HL-60/S4 (cell line): ENCODE data around the gene CAMK1D.
"Not testable (repeated sequence)": the region's sequence is repeated elsewhere in the genome, so short reads cannot be mapped to it uniquely, and the experiment has no call there.

Source experiments
- in situ Hi-C: fragments of 300-500 bp; cut with MboI; formaldehyde crosslinking; loops from 2 replicates; pipeline ENCODE4 v1.14.3; 2022; ENCODE audit warnings: low sequenced_read_pairs

Gene CAMK1D

DNA sequence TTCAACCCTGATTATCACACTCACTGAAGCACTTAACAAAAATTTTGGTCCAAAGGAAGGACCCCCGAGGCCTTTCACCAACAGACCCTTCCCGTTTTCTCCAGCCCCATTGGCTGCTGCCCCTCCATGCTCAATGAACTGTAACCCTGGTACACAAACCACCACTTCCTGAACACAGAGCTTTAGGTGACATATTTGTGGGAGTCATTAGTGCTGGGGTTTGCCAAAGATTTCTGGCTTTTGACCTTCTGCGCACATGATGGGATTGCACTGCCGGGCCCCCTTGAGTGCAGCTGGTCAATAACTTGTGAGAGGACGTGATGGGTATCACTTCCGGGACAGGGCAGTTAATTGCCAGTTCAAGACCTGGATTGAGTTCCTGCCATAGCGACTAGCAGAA lies 9.0 kb upstream of the CAMK1D start:
- in situ Hi-C loops, result no loop called here

- in situ Hi-C loops, result no loop called here
These were observed 8.4 kb upstream of the CAMK1D start for GRCh38 chr10:12340937-12341336.

- in situ Hi-C loops, result no loop called here
These were observed 7.8 kb upstream of the CAMK1D start for GRCh38 chr10:12341526-12341925.

GRCh38 chr10:12344375-12345110 lies 4.8 kb upstream of the CAMK1D start:
- in situ Hi-C loops, result no loop called here

GRCh38 chr10:12346707-12347106 lies 2.6 kb upstream of the CAMK1D start:
- in situ Hi-C loops, result no loop called here

- in situ Hi-C loops, result no loop called here
These were observed 965 bp upstream of the CAMK1D start for GRCh38 chr10:12348294-12348869.

DNA sequence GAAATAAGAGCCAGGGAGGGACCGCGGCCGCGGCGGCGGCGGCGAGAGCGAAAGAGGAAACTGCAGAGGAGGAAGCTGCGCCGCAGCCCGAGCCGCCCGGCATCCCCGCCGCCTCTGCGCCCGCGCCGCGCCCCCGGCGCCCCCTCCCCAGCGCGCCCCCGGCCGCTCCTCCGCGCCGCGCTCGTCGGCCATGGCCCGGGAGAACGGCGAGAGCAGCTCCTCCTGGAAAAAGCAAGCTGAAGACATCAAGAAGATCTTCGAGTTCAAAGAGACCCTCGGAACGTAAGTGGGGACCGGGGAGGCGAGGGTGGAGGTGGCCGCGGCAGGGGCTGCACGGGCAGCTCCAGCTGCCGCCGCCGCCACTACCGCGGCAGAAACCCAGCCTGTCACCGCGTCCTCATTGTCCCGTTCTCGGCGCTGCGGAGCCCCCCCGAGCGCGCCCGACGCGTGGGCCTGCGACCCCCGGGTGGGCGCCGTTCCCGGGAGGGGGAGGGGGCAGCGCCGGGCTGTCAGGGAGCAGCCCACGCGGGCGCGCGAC lies 351 bp downstream of the CAMK1D start:
- in situ Hi-C loops, result no loop called here

- in situ Hi-C loops, result no loop called here
These were observed 973 bp downstream of the CAMK1D start for GRCh38 chr10:12350167-12350872.

GRCh38 chr10:12350925-12351324 lies 1.6 kb downstream of the CAMK1D start:
- in situ Hi-C loops, result no loop called here

DNA sequence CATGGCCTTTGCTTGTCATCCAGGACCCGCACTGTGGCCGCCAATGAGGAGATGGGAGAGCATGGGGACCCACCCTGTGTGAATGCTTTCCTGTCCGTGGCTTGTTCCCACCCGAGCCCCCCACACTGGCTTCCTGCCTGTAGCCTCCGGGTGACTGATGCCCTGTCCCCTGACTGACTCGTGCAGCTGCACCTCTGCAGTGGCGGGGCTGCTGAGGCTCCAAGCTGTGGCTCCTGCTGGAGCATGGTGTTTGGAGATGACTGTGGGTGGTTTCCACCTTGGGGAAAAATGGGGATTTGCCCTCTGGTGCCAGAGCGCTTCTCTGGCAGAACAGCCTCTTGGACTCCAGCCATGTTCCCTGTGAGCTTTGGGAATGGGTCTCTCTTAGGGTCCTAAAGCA lies 2.1 kb downstream of the CAMK1D start:
- in situ Hi-C loops, result no loop called here

DNA sequence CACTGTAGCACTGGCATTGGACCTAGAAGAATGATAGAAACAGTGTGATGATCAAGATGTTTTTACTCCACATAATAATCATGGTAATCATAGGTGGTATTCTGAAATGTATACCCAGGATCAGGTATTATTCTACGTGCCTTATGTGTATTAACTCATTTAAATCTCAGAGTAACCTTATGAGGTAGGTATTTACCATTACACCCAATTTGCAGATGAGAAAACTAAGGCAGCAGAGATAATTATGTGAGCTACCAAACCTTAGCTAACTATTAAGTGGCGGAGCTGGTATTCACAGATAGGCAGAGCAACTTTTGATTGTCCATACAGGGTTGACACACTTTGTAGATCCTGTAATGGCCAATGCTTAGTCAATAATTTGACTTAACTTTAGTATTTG lies 2.5 kb downstream of the CAMK1D start:
- in situ Hi-C loops, result no loop called here

- in situ Hi-C loops, result no loop called here
These were observed 4.3 kb downstream of the CAMK1D start for GRCh38 chr10:12353399-12354242.

DNA sequence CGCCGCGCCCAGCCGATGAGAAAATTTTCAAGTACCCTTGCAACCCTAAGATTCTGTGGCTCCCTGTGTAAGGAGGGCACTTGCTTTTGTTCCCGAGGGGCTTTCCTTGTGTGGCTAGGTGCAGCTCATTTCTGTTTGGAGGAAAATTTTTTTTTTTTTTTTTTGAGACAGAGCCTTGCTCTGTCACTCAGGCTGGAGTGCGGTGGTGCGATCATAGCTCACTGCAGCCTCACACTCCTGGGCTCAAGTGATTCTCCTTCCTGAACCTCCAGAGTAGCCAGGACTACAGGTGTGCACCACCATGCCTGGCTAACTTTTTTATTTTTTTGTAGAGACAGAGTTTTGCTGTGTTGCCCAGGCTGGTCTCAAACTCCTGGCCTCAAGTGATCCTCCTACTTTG lies 5.3 kb downstream of the CAMK1D start:
- in situ Hi-C loops, result not testable (repeated sequence)

DNA sequence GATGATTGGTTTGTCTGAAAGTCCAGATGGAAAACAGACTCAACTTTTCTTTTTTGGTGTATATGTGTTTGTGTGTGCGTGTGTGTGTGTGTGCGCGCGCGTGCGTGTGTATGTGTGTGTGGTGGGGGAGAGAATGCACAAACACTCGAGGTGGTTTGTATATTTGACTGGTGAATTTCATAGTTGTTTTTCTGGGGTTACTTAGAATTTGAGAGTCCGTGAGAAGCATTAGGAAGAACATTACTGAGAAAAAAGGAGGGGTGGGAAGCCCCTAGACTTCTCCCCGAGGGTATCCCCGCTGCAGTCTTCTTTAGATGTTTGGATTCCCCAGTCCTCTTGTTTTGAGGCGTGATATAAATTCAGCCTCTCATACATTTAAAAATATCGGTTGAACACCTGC lies 6.0 kb downstream of the CAMK1D start:
- in situ Hi-C loops, result no loop called here

DNA sequence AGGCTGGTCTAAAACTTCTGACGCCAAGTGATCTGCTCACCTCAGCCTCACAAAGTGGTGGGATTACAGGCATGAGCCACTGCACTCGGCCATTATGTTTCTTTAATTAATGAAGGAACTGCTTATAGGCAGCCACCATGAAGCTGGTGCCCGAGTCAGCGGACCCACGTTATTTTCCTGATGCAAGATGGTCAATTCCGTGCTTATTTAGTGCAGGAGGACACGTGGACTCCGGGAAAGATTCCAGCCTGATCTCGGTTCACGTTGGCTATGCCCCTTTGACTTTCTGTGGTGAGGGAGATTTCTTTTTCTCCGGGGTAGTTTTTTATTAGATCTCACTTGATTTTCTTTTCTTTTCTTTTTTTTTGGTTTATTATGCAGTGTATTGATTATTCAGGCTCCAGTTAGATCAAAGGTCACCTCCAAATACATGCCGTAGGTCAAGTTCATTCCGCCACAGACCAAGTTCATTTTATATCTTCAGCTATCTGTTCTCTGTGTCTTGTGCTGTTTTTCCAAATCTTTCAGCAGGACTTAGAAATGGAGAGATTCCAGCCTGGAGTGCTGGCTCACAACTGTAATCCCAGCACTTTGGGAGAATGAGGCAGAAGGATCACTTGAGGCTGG lies 8.3 kb downstream of the CAMK1D start:
- in situ Hi-C loops, result no loop called here

DNA sequence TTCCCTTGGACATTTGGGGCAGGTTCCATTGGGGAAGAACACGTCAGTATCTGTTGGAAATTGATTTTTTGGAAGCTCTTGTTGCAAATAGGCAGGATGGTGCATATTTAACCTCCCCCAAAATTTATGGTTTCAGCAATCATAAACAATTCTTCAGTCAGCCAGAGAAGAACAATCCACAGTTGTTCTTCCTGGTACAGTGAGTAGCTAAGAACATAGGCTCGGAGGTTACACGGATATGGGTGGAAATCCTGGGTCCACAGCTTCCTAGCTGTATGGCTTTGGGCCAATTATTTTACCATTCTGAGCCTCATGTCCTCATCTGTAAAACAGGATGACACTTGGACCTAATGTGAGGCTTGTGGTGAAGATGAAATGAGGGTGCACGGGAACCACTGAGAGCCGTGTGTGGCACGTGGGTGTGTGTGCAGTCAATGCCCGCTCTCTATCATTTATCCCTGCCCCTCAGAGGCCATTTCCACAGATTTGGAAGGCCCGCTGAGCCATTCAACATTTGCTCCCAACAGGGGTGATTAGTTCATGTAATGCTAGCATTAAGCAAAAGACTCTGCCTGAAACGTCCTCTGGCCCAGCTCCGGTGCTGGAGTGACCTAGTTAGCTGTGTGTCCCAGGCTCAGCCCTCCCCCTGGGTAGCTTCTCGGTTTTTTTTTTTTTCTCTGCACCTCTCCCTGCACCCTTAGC lies 9.7 kb downstream of the CAMK1D start:
- in situ Hi-C loops, result no loop called here

- in situ Hi-C loops, result no loop called here
These were observed 11.1 kb downstream of the CAMK1D start for GRCh38 chr10:12360461-12360860.

DNA sequence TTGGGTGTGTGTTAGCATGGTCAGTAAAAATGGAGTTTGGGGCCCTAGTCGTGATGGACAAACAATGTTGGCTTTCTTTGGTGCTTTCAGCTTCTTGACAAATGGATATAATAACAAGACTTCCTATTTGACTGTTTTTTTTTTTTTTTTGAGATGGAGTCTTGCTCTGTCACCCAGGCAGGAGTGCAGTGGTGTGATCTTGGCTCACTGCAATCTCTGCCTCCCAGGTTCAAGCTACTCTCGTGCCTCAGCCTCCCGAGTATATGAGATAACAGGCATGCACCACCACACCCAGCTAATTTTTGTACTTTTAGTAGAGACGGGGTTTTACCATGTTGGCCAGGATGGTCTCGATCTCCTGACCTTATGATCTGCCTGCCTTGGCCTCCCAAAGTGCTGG lies 11.8 kb downstream of the CAMK1D start:
- in situ Hi-C loops, result not testable (repeated sequence)

- in situ Hi-C loops, result no loop called here
These were observed 15.2 kb downstream of the CAMK1D start for GRCh38 chr10:12364559-12364958.

- in situ Hi-C loops, result no loop called here
These were observed 17.9 kb downstream of the CAMK1D start for GRCh38 chr10:12367272-12367671.
